HepG2 (cell line): ENCODE results near the gene EEF1AKMT1. TPM values are rescaled to one million over a fixed set of nuclear protein-coding genes. Genes with fewer than 3 reads are reported as not detected.

ENCODE experiments used
- ATAC-seq: fragments of 200-7000 bp; cut with Tn5 transposase; 3 replicates; pipeline ENCODE4 v1.9.1; 2020; ENCODE audit warnings: mild to moderate bottlenecking, moderate library complexity
- BruUV-seq: library from RNA; stranded (reverse); fragments of 400-500 nt; replicated peaks from 2 replicates; lab custom pipeline; 2021; lab: Mats Ljungman, UMichigan
- CTCF ChIA-PET: fragments of 300-600 bp; formaldehyde crosslinking; extraction: SDS; loops from one replicate; lab custom pipeline; 2021; ENCODE audit warnings: low total read pairs, inconsistent platforms, low intra/inter-chr PET ratio; lab: Yijun Ruan, JAX
- POLR2A ChIA-PET: fragments of 350-600 bp; sonication (Branson Sonifier 250); formaldehyde crosslinking; loops from one replicate; lab custom pipeline; 2020; ENCODE audit warnings: antibody characterized with exemption, inconsistent platforms; lab: Yijun Ruan, JAX
- DNase-seq: peaks from one replicate; pipeline ENCODE4 v3.0.0-alpha.2; 2015; ENCODE audit warnings: low spot score
- FAIRE-seq: peaks from 3 replicates; lab custom pipeline; 2011; peaks lifted over from hg19 to GRCh38; lab: Jason Lieb, UNC
- H2AFZ ChIP-seq: one replicate; pipeline ENCODE4 v1.6.1; 2011; ENCODE audit warnings: low read length, inconsistent platforms
- H3K27ac ChIP-seq: fragments of 300-600 bp; 3 replicates; pipeline ENCODE4 v1.8.0; 2011; ENCODE audit warnings: mixed run types, mild to moderate bottlenecking, mixed read lengths, low read length, inconsistent platforms; ENCODE audit not compliant: insufficient read depth; ENCODE audit errors: extremely low read length
- H3K27me3 ChIP-seq, 2 experiments: fragments of 200-600 bp in 1 of 2; 2 replicates in 1 of 2; 3 replicates in 1 of 2; pipeline versions ENCODE4 v1.6.0 to v1.8.0; 2011; ENCODE audit warnings: low read length in 2 of 2, mild to moderate bottlenecking in 2 of 2, moderate library complexity in 2 of 2, inconsistent platforms in 1 of 2; ENCODE audit not compliant: insufficient read depth in 2 of 2, control insufficient read depth in 1 of 2
- H3K36me3 ChIP-seq, 2 experiments: fragments of 200-600 bp in 1 of 2; replicated peaks in 1 of 2; 2 replicates in 1 of 2; 3 replicates in 1 of 2; pipeline versions ENCODE4 v1.5.1 to v1.8.0; 2011; ENCODE audit warnings: low read length in 2 of 2, inconsistent platforms in 1 of 2; ENCODE audit not compliant: insufficient read depth in 2 of 2, control insufficient read depth in 1 of 2
- H3K4me1 ChIP-seq: 2 replicates; pipeline ENCODE4 v1.5.1; 2012; ENCODE audit warnings: low read length, inconsistent platforms; ENCODE audit not compliant: insufficient read depth
- H3K4me2 ChIP-seq: 2 replicates; pipeline ENCODE4 v1.6.0; 2011; ENCODE audit warnings: low read depth, low read length, inconsistent platforms
- H3K4me3 ChIP-seq, 3 experiments: fragments of 200-600 bp in 1 of 3; sonication (generic), shearing (Covaris generic) in 1 of 3; replicated peaks in 1 of 3; 2 replicates each; pipeline ENCODE4 v1.5.1; 2011 to 2016; ENCODE audit warnings: low read length in 3 of 3, inconsistent platforms in 2 of 3, low read depth in 2 of 3, mild to moderate bottlenecking in 2 of 3, control low read depth in 1 of 3, mixed read lengths in 1 of 3; ENCODE audit not compliant: insufficient read depth in 1 of 3
- H3K79me2 ChIP-seq: one replicate; pipeline ENCODE4 v1.6.1; 2011; ENCODE audit warnings: low read length, inconsistent platforms; ENCODE audit not compliant: insufficient read depth
- H3K9ac ChIP-seq: 2 replicates; pipeline ENCODE4 v1.6.0; 2011; ENCODE audit warnings: mild to moderate bottlenecking, low read depth, low read length, inconsistent platforms; ENCODE audit not compliant: insufficient read depth
- H3K9me3 ChIP-seq: 2 replicates; pipeline ENCODE4 v1.5.1; 2012; ENCODE audit warnings: mild to moderate bottlenecking, low read length
- H4K20me1 ChIP-seq: 2 replicates; pipeline ENCODE4 v1.6.0; 2011; ENCODE audit warnings: inconsistent platforms, mild to moderate bottlenecking, low read length, moderate library complexity; ENCODE audit not compliant: insufficient read depth
- CSRNP1 ChIP-seq: sonication (generic); formaldehyde crosslinking; IDR thresholded peaks from 2 replicates; pipeline ENCODE4 v1.8.1; 2023; ENCODE audit warnings: mild to moderate bottlenecking, missing genetic modification reagents
- DPF2 ChIP-seq: sonication (generic); formaldehyde crosslinking; IDR thresholded peaks from 2 replicates; pipeline ENCODE4 v1.4.0; 2020; ENCODE audit warnings: mild to moderate bottlenecking, low read depth, missing genetic modification reagents, borderline replicate concordance
- KMT2A ChIP-seq: sonication (generic); formaldehyde crosslinking; IDR thresholded peaks from 2 replicates; pipeline ENCODE4 v1.4.0; 2020; ENCODE audit warnings: missing genetic modification reagents
- MAFF ChIP-seq: IDR thresholded peaks from 2 replicates; pipeline ENCODE4 v1.6.1; 2011; ENCODE audit warnings: low read depth, low read length, improper control_type of control experiment
- MAFK ChIP-seq, 2 experiments: IDR thresholded peaks in 1 of 2; conservative IDR thresholded peaks in 1 of 2; 2 replicates each; pipeline ENCODE4 v1.6.1; 2011; ENCODE audit warnings: improper control_type of control experiment in 2 of 2, low read length in 2 of 2
- NONO ChIP-seq, 2 experiments: fragments of 450-650 bp in 1 of 2; sonication (generic) in 1 of 2; formaldehyde crosslinking in 1 of 2; IDR thresholded peaks in 1 of 2; conservative IDR thresholded peaks in 1 of 2; 2 replicates each; pipeline versions ENCODE4 v1.6.1 to v1.8.0; 2017 to 2022; ENCODE audit warnings: mild to moderate bottlenecking in 1 of 2, missing genetic modification reagents in 1 of 2, moderate library complexity in 1 of 2
- PATZ1 ChIP-seq: sonication (generic); formaldehyde crosslinking; IDR thresholded peaks from 2 replicates; pipeline ENCODE4 v1.4.0; 2020; ENCODE audit warnings: missing genetic modification reagents
- SETDB1 ChIP-seq: sonication (generic); formaldehyde crosslinking; IDR thresholded peaks from 2 replicates; pipeline ENCODE4 v1.5.1; 2020; ENCODE audit warnings: missing genetic modification reagents, mild to moderate bottlenecking, borderline replicate concordance
- WGBS: methylation state at CpG from one replicate; pipeline ENCODE4 v1.1.6; 2017; ENCODE audit warnings: low lambda C conversion rate; 5-methylcytosine and 5-hydroxymethylcytosine counted together
- in situ Hi-C: cut with HindIII; loops from 2 replicates; pipeline ENCODE4 v1.10.0; 2017; ENCODE audit warnings: low pct_unique_long_range_greater_than_20kb; ENCODE audit not compliant: extremely low pct_ligation_motif_present
- intact Hi-C: fragments of 100-400 bp; cut with micrococcal nuclease; formaldehyde crosslinking; loops from one replicate; pipeline ENCODE4 v1.10.0; 2022; ENCODE audit not compliant: unreplicated experiment
- polyA plus RNA-seq, 8 experiments: library from polyadenylated mRNA; depleted of rRNA in 3 of 8; stranded (reverse) in 7 of 8; unstranded in 1 of 8; fragments of >200 nt; fragmentation: Illumina TruSeq in 4 of 8; extraction: Trizol in 4 of 8; gene quantifications; 2 replicates each; pipeline versions ENCODE4 v1.2.1 to v1.2.3, GENCODE V29; 2011 to 2016; ENCODE audit warnings: low read depth in 4 of 8, missing spikeins in 1 of 8, mixed read lengths in 1 of 8; ENCODE audit not compliant: insufficient read depth in 1 of 8
- total RNA-seq, 5 experiments: library from RNA; depleted of rRNA; stranded (reverse); fragments of >200 nt; fragmentation: Illumina TruSeq; extraction: Trizol; gene quantifications; 2 replicates each; pipeline ENCODE4 v1.2.3, GENCODE V29; 2016; ENCODE audit warnings: low read depth in 1 of 5
- TF ChIP-seq, protein P1 (sequence below): sonication (generic); formaldehyde crosslinking; IDR thresholded peaks from 2 replicates; pipeline ENCODE4 v1.5.0; 2020; ENCODE audit warnings: mild to moderate bottlenecking, missing genetic modification reagents, moderate library complexity
- TF ChIP-seq, protein P2 (sequence below): sonication (generic); formaldehyde crosslinking; conservative IDR thresholded peaks from 2 replicates; pipeline ENCODE4 v1.8.0; 2022; ENCODE audit warnings: missing genetic modification reagents

The EEF1AKMT1 gene
- total and polyA plus RNA-seq, 2 of the 13 experiments (the other 11 are each of a cell fraction or from before 2014, with no cell fraction given): 6.0 to 16.1 TPM

DNA sequence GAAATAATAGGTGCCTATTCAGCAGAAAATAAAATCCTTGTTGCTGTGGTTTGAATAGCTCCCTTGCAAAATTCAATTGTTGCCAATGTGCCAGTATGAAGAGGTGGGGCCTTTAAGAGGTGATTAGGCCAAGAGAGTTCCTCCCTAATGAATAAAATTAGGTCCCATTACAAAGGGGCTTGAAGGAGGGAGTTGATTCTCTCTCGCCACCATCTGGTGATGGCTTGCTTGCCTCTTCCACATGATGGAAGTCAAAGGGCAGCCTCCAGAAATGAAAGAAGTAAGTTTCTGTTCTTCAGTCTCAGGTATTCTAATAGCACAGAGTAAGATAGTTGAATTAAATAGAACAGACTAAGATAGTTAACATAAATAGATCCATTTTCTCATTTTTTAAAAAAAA lies 3.0 kb upstream of the EEF1AKMT1 start:
- in situ Hi-C loops: no loop called here
- Histone ChIP-seq H3K36me3 (no peaks in the 10 kb centered on the region; a peak in 1 of 5 replicates), H3K4me2 (no peak overlapping the region), H2AFZ (no peak overlapping the region), H3K4me1 (peaks cover 8% of the 10 kb centered on the region), H3K9ac (no peak overlapping the region), H3K4me3 (no peak overlapping the region), H3K79me2 (peaks cover 14% of the 10 kb centered on the region), H4K20me1 (no peaks in the 10 kb centered on the region), H3K27me3 (no peaks in the 10 kb centered on the region), H3K9me3 (no peaks in the 10 kb centered on the region), H3K27ac (no peak overlapping the region)
- intact Hi-C loops: no loop called here
- TF ChIP-seq DPF2 (CRISPR knock-in tag): no peak
- no peak for TF ChIP-seq NONO (IDR thresholded peaks at IDR 0.05)
- no peak for TF ChIP-seq NONO (CRISPR knock-in tag; conservative IDR thresholded peaks at IDR 0.05)
- peak; percentile 21 to 48; a peak in 3 of 4 replicates for TF ChIP-seq MAFK (conservative IDR thresholded peaks at IDR 0.05 in 1 of 2, IDR thresholded peaks at IDR 0.05 in 1 of 2; ENCODE audit: low read length in 2 of 2)
- peak; percentile 34; the same call in 1 of the 2 replicates for TF ChIP-seq MAFF
- TF ChIP-seq, protein P1, sequence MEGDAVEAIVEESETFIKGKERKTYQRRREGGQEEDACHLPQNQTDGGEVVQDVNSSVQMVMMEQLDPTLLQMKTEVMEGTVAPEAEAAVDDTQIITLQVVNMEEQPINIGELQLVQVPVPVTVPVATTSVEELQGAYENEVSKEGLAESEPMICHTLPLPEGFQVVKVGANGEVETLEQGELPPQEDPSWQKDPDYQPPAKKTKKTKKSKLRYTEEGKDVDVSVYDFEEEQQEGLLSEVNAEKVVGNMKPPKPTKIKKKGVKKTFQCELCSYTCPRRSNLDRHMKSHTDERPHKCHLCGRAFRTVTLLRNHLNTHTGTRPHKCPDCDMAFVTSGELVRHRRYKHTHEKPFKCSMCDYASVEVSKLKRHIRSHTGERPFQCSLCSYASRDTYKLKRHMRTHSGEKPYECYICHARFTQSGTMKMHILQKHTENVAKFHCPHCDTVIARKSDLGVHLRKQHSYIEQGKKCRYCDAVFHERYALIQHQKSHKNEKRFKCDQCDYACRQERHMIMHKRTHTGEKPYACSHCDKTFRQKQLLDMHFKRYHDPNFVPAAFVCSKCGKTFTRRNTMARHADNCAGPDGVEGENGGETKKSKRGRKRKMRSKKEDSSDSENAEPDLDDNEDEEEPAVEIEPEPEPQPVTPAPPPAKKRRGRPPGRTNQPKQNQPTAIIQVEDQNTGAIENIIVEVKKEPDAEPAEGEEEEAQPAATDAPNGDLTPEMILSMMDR (CRISPR knock-in tag): peak; percentile 23; the same call in 1 of the 2 replicates
- 100% methylated on average over 1 of the region's 1 CpG for WGBS
- POLR2A ChIA-PET: no interaction called here
- ATAC-seq: no peak
- BruUV-seq: no TSS peak
- DNase-seq: no peak
- CTCF ChIA-PET: no interaction called here
- FAIRE-seq: no peak

- Histone ChIP-seq H4K20me1 (no peaks in the 10 kb centered on the region), H3K9ac (no peak overlapping the region), H3K9me3 (no peaks in the 10 kb centered on the region), H3K4me1 (peaks cover 16% of the 10 kb centered on the region), H3K27me3 (no peaks in the 10 kb centered on the region), H3K4me3 (no peak overlapping the region), H2AFZ (no peak overlapping the region), H3K4me2 (no peak overlapping the region), H3K27ac (no peak overlapping the region), H3K36me3 (no peaks in the 10 kb centered on the region), H3K79me2 (peaks cover 14% of the 10 kb centered on the region)
- in situ Hi-C loops: no loop called here
- CTCF ChIA-PET: no interaction called here
- 95% methylated on average over 2 of the region's 2 CpGs for WGBS
- FAIRE-seq (no peak), DNase-seq (no peak), ATAC-seq (no peak)
- BruUV-seq: no TSS peak
- POLR2A ChIA-PET: no interaction called here
- intact Hi-C loops: no loop called here
- TF ChIP-seq PATZ1 (CRISPR knock-in tag): no peak
- TF ChIP-seq, protein P2, sequence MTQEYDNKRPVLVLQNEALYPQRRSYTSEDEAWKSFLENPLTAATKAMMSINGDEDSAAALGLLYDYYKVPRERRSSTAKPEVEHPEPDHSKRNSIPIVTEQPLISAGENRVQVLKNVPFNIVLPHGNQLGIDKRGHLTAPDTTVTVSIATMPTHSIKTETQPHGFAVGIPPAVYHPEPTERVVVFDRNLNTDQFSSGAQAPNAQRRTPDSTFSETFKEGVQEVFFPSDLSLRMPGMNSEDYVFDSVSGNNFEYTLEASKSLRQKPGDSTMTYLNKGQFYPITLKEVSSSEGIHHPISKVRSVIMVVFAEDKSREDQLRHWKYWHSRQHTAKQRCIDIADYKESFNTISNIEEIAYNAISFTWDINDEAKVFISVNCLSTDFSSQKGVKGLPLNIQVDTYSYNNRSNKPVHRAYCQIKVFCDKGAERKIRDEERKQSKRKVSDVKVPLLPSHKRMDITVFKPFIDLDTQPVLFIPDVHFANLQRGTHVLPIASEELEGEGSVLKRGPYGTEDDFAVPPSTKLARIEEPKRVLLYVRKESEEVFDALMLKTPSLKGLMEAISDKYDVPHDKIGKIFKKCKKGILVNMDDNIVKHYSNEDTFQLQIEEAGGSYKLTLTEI (CRISPR knock-in tag): no peak
- no peak for TF ChIP-seq SETDB1
- no peak for TF ChIP-seq KMT2A
- TF ChIP-seq CSRNP1 (CRISPR knock-in tag): no peak
Observed at GRCh38 chr13:20775961-20776360, 2.2 kb upstream of the EEF1AKMT1 start.
